GM04503 (cell line): ENCODE results near the gene AAMDC.
"Not testable (repeated sequence)": the region's sequence is repeated elsewhere in the genome, so short reads cannot be mapped to it uniquely, and the experiment has no call there.

Source experiments
- DNase-seq: peaks from one replicate; pipeline ENCODE4 v3.0.0-alpha.2; 2012; ENCODE audit warnings: low read depth

AAMDC gene

DNA sequence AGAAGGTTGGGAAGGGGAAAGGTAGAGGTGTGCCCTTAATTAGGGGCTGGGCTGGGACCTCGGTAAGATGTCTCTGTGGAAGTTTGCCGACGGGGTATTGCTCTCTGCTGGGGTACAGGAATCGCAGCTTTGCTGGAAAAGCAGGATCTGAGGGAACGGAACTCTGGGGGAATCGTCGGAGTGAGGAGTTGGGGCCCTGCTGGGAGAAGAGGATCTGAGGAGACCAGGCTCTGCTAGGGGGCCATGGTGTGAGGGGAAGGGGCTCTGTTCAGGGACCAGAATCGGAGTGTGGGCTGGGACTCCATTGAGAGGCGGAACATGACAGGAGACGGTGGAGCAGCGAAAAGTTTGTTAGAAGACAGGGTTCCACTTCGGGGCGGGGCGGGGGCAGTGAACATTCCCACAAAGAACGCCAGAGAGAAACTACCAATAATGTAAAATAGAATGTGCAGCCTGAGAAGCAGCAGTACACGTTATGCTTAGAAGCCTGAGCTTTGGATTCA, 456 bp downstream of the AAMDC start:
- no peak for DNase-seq

DNA sequence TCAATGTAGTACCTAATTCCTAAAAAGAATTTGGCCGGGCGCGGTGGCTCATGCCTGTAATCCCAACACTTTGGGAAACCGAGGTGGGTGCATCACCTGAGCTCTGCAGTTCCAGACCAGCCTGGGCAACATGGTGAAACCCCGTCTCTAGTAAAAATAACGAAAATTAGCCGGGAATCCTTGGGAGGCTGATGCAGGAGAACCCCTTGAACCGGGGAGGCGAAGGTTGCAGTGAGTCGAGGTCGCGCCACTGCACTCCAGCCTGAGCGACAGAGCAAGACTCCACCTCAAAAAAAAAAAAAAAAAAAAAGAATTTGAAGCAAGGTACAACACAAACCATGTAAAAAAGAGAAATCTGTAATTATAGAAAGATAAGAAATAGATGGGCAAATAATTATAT, 1.2 kb downstream of the AAMDC start:
- not testable (repeated sequence) for DNase-seq

DNA sequence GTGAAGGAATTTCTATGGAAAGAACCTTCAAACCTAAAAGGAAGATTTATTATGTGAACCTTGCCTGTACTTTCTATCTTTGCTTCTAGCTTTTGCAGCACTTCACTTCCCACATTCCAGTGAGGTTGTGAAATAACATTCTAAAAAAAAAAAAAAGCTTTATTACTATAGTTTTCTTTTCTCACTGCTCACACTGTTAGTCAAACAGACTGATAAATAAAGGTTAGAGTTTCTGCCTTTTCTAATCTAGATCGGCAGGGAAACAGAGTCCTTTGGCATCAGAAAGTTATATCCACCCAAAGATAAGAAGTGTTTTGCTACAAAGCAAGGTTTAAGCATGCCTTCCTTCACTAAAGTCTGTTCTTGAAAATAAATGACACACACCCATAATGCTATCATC, 2.8 kb downstream of the AAMDC start:
- peak; percentile 37 for DNase-seq

DNA sequence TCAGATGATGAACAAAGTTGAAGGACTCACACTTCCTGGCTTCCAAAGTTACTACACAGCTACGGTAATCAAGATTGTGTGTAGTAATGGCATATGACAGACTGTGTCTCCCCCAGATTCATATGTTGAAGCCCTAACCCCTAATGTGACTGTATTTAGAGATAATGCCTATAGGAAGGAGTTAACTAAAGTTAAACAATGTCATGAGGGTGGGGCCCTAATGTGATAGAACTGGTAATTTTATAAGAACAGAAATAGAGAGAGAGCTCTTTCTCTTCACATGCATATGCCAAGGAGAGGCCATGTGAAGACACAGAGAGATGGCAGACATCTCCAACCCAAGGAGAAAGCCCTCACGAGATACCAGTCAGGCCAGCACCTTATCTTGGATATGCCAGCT, 8.0 kb downstream of the AAMDC start:
- no peak for DNase-seq

DNA sequence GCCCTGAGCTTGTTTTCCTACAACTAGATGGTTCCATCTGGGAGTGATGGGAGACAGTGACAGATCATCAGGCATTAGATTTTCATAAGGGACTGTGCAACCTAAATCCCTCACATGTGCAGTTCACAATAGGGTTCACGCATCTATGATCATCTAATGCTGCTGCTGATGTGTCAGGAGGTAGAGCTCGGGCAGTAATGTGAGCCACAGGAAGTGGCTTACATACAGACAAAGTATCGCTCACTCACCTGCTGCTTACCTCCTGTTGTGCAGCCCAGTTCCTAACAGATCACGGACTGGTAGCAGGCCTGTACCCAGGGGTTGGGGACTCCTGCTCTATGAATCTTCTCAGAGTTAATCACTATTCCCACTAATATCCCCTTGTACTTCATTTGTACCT, 12.4 kb downstream of the AAMDC start:
- DNase-seq: no peak

DNA sequence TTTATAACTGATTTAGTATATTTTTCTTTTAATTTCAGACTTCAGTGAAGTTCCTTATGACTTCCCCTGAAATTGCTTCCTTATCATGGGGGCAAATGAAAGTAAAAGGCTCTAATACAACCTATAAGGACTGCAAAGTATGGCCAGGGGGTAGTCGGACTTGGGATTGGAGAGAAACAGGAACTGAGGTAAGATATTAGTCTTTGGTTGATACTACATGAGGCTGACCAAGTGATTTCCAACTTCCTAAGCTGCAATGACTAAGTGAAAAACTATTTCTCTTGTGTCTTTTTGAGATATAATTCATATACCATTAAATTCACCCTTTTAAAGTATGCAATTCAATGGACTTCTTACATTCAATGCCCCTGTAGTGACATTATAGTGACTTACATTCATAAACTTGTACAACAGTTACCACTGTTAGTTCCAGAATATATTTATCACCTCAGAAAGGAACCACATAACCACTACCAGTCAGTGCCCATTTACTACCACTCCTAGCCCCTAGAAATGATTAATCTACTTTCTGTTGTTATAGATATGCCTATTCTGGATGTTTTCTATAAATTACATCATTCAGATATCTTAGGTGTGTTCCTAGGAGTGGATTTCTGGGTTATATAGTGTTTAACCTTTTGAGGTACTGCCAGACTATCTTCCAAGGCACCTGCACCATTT, 21.6 kb downstream of the AAMDC start:
- no peak for DNase-seq

DNA sequence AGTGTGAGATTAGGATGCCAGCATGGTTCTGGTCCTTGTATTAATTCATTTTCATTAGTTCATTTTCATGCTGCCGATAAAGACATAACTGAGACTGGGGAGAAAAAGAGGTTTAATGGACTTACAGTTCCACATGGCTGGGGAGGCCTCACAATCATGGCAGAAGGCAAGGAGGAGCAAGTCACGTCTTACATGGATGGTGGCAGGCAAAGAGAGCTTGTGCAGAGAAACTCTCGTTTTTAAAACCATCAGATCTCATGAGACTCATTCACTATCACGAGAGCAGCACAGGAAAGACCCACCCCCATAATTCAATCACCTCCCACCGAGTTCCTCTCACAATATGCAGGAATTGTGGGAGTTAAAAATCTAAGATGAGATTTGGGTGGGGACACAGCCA, 22.8 kb downstream of the AAMDC start:
- DNase-seq: not testable (repeated sequence)

DNA sequence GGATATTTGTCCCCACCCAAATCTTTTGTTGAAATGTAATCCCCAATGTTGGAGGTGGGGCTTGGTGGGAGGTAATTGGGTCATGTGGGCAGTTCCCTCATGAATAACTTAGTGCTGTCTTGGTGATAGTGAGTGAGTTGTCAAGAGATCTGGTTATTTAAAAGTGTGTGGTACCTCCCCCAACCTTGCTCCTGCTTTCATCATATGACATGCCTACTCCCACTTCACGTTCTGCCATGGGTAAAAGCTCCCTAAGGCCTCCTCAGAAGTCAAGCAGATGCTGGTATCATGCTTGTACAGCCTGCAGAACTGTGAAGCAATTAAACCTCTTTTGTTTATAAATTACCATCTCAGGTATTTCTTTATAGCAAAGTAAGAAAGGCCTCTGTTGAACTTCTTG, 30.6 kb downstream of the AAMDC start:
- no peak for DNase-seq

DNA sequence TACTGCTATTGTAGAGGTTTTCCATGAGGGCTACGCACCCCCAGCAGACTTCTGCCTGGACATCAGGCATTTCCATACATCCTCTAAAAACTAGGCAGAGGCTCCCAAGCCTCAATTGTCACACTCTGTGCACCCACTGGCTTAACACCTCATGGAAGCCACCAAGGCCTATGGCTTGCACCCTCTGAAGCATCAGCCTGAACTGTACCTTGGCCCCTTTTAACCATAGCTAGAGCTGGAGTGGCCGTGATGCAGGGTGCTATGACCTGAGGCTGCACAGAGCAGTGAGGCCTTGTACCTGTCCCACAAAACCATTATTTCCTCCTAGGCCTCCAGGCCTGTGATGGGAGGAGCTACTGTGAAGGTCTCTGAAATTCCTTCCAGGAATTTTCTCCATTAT, 33.9 kb downstream of the AAMDC start:
- no peak for DNase-seq

DNA sequence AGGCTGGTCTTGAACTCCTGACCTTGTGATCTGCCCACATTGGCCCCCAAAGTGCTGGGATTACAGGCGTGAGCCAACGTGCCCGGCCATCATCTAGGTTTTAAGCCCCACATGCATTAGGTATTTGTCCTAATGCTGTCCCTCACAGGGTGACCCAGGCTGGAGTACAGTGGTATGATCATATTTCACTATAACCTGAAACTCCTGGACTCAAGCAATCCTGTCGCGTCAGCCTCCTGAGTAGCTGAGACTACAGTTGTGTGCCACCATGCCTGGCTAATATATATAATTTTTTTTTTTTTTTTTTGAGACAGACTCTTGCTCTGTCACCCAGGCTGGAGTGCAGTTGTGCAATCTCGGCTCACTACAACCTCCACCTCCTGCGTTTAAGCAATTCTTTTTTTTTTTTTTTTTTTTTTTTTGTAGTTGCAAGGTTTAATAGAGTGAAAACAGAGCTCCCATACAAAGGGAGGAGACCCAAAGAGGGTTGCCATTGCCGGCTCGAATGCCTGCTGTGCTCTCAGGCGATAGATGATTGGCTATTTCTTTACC, 37.0 kb downstream of the AAMDC start:
- not testable (repeated sequence) for DNase-seq

DNA sequence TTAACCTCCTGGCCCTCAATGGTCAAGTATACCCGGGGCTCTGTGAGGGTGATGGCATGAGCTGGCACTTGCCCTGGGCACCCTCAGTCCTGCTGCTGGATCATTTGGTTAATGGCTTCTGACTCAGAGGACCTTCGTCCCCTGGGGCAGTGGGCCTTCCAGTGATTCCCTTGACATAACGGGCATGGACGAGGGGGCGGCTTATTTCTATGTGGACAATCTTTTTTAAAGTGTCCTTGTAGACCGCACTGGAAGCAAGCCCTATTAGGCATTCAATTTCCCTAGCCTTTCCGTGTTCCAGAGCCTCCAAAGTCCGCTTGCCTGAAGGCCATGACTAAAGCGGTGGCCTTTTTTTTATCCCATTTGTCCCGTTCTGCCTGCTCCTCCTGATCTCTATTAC, 40.5 kb downstream of the AAMDC start:
- not testable (repeated sequence) for DNase-seq

DNA sequence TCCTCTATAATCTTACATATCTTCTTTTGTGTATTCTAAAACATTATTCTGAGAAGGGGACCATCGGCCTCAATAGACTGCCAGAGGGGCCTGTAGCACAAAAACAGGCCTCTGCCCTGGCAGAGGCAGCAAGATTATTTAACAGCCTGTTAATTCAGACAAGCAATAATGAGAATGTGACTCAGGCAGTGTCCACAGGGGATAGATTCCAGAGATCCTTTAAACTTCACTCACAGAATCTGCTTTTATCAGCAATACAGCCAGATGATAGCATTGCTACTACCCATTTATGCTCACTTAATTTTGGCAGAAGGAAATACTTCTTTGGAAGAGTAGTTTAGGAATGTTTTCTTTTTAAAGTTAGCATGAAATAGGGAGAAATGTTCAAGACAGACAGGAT, 44.9 kb downstream of the AAMDC start:
- no peak for DNase-seq

DNA sequence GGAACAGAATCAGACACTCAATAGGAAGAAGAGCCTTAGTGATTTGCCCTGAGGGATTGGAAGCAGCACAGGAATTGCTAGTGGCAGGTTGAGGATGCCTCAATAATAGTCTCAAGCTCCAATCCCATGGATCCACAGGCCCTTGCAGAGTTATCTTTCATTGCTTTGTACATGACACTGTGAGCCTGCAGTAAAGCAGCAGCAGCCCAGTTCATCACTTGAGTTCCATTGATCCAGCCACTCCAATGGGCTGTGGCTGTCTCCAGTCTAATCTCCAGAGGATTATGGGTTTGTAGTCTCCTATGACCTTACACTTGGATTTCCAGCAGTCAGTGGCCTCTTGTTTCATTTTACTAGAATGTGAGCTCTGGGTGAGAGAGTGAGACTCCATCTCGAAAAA, 45.4 kb downstream of the AAMDC start:
- no peak for DNase-seq

DNA sequence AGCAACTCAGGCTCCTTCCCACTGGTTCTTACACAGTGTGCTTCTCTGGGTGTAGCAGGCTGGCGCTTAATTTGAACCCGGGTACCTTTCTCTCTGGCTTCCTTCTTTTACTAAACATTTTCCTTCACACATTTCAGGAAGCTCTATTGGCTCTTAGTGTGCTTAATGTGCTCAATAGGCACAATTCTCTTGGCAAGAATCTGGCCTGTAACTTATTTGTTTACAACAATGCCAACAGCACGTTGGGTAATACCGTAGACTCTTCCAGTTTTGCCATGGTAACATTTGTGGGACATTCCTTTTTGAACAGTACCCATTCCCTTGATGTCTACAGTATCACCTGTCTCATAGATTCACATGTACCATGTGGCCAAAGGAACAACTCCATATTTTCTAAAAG, 47.8 kb downstream of the AAMDC start:
- no peak for DNase-seq

DNA sequence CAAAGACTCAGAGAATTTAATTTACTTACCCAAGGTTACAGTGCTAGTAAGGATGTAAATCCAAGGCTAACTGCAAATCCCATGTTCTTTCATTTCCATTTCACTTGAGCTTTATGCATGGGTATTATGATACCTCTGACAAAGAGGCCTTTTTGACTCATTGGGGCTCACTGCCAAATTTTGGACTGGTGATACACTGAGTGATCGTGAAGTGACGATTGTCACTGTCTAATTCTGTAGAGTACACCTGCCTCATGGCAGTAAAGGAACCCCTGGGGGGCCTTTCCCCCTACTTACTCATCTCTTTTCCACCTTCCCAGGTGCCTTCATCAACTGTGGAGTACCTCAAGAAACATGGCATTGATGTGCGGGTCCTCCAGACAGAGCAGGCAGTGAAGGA, 50.9 kb downstream of the AAMDC start:
- no peak for DNase-seq

DNA sequence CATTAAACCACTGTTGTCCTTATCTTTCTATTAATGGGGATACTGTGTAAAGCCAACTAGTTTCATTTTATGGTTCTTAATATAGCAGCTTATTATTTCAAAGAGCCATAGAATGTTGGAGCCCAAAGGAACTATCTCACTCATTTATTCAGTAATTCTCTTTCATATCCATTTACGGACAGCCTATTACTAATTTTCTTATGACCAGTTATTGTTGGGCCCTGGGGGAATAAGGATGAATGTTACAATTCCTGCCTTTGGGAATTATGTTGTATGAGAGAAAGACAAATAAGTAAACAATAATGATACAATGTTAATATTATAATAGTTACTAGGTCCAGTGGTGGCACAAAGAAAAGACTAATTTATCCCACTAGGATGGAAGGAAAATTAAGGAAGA, 52.4 kb downstream of the AAMDC start:
- DNase-seq: no peak

DNA sequence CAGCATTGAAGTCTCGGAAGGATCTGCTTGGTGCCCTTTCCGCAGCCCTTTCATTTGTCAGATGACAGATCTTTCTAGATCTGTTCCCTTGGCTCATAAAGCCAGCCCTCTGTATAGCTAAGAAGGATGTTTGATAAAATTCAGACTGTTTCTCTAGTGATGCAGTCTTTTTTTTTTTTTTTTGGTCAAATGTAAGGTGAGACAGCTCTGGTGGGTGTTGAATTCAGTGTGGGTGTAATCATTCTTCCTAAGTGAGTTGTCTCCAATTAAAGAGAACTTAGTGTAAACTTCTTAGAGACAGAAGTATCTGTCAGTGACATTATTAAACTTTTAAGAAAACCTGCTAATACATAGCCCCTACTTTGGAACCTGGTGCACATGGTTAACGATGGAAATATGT, 53.3 kb downstream of the AAMDC start:
- no peak for DNase-seq

DNA sequence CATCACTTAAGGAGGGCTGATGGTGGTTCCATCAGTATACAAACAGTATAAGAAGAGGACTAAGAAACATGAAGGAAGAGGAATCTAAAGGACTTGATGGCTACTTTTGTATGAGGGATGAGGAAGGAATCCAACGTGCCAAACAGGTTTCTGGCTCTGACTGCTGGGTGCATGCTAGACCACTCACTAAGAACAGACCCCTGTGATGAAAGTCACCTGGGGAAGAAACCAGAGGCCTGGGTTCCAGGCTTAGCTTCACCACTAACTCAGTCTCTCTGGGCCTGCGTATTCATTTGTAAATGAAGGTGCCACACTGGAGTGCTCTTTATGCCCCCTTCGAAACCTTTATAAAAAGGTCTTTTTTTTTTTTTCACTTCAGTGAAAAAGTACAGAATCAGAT, 55.1 kb downstream of the AAMDC start:
- no peak for DNase-seq

DNA sequence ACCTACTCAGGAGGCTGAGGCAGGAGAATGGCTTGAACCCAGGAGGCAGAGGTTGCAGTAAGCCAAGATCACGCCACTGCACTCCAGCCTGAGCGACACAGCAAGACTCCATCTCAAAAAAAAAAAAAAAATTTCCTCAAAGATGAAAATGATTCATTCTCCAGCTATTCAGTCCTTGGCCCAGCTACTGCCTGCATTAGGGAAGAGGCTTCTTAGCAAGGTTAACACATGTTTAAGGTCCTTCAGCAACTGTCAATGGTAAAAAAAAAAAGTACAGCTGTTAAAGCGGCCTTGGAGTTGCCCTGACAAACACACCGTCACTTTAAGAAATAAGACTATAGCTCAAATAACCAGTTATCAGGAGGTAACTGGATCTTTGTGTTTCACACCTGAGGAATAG, 57.3 kb downstream of the AAMDC start:
- DNase-seq: peak; percentile 71

DNA sequence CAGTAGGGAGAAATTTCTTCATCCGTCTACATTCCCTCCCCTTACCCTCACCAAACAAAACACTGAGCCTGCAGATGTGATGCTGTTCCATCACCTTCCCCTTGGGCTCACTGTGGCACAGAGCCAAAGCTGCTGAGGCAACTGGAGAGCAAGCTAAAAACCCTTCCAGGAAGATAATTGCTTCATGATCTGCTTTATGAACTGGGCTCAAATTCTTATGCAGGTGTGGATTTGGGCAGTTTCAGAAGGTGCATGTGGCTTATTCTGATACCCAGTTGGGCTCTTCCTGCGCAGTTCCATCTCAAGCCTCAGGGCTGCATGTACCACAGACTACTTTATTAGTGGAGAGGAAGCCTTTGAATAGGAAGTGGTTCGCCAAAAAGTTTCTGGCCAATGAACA, 58.3 kb downstream of the AAMDC start:
- DNase-seq: no peak

DNA sequence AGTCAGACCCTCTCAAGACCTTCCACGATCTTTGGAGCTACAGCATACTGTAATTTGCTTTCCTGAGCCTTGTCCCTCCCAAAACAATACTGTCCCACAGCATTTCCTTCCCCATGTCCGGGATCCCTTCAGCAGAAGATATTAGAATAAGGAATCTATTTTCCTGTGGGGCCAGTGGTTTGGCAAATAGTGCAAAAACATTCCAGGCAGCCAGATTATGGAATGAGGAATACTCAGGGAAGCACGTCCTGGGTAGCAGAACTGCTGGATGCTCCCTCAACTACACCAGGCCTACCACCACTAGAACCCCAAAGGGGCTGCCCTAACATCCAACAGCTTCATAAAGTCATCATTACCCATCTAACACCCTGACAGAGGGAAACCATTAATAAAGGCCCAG, 61.5 kb downstream of the AAMDC start:
- DNase-seq: no peak

DNA sequence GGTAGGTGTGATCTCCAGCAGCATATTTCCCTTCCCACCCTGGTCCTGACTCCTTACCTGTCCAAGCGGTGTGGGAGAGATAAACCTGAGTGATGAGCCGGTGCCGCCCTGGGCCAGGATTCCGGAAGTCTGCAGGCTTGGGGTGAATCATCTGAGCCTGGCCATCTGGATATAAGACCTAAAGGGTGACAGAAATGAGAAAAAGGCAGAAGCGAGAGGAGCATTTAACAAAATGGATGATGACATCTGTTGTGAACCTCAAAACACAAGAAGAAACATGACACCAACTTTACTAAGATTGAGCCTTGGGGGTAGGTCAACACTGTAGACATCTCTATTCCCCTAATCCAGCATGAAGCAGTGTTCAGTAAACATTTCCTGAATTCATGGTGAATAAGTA, 62.8 kb downstream of the AAMDC start:
- no peak for DNase-seq

DNA sequence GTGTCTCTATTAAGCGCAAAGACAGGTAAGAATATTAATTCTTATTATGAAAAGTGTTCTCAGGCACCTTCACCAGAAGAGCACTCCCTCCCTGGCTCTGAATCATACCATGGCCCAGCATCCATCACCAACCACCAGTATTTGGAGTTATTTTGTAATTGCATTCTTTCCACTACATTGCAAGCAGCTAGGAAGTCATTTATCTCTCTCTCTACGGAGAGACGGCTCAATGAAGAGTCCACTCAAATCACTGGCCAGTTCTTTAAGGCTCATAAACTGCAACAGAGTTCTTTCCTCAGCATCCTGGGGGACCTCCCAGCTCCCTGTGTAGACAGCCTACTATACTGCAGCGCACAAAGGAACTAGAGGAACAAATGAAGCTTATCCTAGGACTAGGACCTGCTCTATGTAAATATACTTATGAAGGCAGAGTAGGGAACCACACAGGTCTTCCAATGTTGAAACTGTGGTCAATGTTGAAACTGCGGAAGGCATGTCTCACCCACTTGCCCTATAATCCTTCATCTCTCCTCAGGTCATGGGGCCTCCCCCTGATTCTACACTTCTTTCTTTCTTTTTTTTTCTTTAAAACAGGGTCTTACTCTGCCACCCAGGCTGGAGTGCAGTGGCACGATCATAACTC, 63.4 kb downstream of the AAMDC start:
- peak; percentile 69 for DNase-seq

DNA sequence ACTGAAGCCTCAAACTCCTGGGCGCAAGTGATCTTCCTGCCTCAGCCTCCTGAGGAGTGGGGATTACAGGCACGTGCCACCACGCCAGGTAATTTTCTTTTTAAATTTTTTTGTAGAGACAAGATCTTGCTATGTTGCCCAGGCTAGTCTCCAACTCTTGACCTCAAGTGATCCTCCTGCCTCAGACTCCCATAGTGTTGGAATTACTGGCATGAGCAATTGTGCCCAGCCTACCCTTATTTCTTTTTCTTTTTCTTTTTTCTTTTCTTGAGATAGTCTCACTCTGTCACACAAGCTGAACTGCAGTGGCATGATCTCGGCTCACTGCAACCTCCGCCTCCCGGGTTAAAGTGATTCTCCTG, 63.9 kb downstream of the AAMDC start:
- no peak for DNase-seq
